ENCODE data around the gene TOPAZ1. TPM values are rescaled to one million over a fixed set of nuclear protein-coding genes. Genes with fewer than 3 reads are reported as not detected.

The TOPAZ1 gene
- total and polyA plus RNA-seq, 2 of the 4 experiments (the other 2 are of a cell fraction): not detected

DNA sequence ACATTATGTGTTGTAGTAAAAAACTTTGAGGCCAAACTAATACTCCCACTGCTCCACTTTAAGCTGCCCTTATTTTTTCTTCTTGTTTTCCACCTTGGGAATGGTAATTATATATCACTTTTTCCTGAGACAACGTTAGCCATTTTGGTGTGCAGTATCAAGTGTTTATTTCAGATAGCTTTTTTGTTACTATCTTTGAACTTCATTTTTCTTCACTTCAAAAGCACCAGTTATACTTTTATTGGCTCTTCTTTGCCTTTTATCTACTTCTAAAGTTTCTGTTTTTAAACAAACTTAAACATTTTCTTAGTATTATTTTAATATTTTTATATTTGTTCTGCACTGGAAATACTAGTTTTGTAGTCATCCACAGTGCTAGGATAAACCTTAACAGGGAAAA, 6.5 kb downstream of the TOPAZ1 start:
- no peak overlapping the region for H4K91ac ChIP-seq (ENCODE audit: insufficient read depth, low read depth, low read length)
- TF ChIP-seq NFE2L2 (IDR thresholded peaks at IDR 0.05; ENCODE audit: low read depth, low read length): no peak
- no peak for TF ChIP-seq RFX5 (IDR thresholded peaks at IDR 0.05; ENCODE audit: low read depth, low read length)
- no peak for TF ChIP-seq CEBPB (IDR thresholded peaks at IDR 0.05; ENCODE audit: low read depth, low read length)
- no peak for TF ChIP-seq POLR2A (IDR thresholded peaks at IDR 0.05; ENCODE audit: low read depth, low read length)
- TF ChIP-seq SMC3 (IDR thresholded peaks at IDR 0.05; ENCODE audit: low read depth, low read length): no peak
- no peak for TF ChIP-seq CHD1 (IDR thresholded peaks at IDR 0.05; ENCODE audit: low read depth, low read length)
- TF ChIP-seq, protein P1, sequence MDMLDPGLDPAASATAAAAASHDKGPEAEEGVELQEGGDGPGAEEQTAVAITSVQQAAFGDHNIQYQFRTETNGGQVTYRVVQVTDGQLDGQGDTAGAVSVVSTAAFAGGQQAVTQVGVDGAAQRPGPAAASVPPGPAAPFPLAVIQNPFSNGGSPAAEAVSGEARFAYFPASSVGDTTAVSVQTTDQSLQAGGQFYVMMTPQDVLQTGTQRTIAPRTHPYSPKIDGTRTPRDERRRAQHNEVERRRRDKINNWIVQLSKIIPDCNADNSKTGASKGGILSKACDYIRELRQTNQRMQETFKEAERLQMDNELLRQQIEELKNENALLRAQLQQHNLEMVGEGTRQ (IDR thresholded peaks at IDR 0.05; ENCODE audit: low read depth, low read length): no peak
- no peak for TF ChIP-seq RCOR1 (IDR thresholded peaks at IDR 0.05; ENCODE audit: insufficient replicate concordance, low read length)
- TF ChIP-seq FOS (IDR thresholded peaks at IDR 0.05; ENCODE audit: low read depth, low read length): no peak
- TF ChIP-seq MXI1 (IDR thresholded peaks at IDR 0.05; ENCODE audit: borderline replicate concordance, low read depth, low read length): no peak
- TF ChIP-seq RAD21 (IDR thresholded peaks at IDR 0.05; ENCODE audit: low read length): no peak
- TF ChIP-seq, protein P2, sequence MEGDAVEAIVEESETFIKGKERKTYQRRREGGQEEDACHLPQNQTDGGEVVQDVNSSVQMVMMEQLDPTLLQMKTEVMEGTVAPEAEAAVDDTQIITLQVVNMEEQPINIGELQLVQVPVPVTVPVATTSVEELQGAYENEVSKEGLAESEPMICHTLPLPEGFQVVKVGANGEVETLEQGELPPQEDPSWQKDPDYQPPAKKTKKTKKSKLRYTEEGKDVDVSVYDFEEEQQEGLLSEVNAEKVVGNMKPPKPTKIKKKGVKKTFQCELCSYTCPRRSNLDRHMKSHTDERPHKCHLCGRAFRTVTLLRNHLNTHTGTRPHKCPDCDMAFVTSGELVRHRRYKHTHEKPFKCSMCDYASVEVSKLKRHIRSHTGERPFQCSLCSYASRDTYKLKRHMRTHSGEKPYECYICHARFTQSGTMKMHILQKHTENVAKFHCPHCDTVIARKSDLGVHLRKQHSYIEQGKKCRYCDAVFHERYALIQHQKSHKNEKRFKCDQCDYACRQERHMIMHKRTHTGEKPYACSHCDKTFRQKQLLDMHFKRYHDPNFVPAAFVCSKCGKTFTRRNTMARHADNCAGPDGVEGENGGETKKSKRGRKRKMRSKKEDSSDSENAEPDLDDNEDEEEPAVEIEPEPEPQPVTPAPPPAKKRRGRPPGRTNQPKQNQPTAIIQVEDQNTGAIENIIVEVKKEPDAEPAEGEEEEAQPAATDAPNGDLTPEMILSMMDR (conservative IDR thresholded peaks at IDR 0.05; ENCODE audit: low read depth, low read length): no peak
- TF ChIP-seq BHLHE40 (IDR thresholded peaks at IDR 0.05; ENCODE audit: low read depth, low read length): no peak
- H2BK120ac ChIP-seq (ENCODE audit: low read depth, low read length): no peak overlapping the region
- in situ Hi-C loops (cut with MboI; ENCODE audit: low sequenced_read_pairs): no loop called here
- H2BK5ac ChIP-seq (ENCODE audit: low read depth, low read length, poor library complexity, severe bottlenecking): no peak overlapping the region
- H3K14ac ChIP-seq (replicated peaks; ENCODE audit: low read depth, low read length): no peak overlapping the region
- H2BK15ac ChIP-seq (ENCODE audit: low read depth, low read length): no peak overlapping the region
- no peak overlapping the region for H4K5ac ChIP-seq (ENCODE audit: low read depth, low read length)
- H2AK5ac ChIP-seq (ENCODE audit: low read depth, low read length): no peak overlapping the region
- ChIA-PET CTCF (no interaction called here), POLR2A (ENCODE audit: unreplicated experiment) (no interaction called here)
- H3K9me3 ChIP-seq (ENCODE audit: control insufficient read depth, insufficient read depth, low read length): no peaks in the 10 kb centered on the region
- H3K4me1 ChIP-seq (ENCODE audit: control insufficient read depth, insufficient read depth, low read length): no peaks in the 10 kb centered on the region
- no peak overlapping the region for H3K4ac ChIP-seq (ENCODE audit: low read depth, low read length)
- H3K27me3 ChIP-seq (ENCODE audit: control insufficient read depth, insufficient read depth, low read length): no peaks in the 10 kb centered on the region
- H3K9ac ChIP-seq (ENCODE audit: low read depth, low read length): no peak overlapping the region
- no peaks in the 10 kb centered on the region for H3K36me3 ChIP-seq (ENCODE audit: control insufficient read depth, insufficient read depth, low read length)
- no peak overlapping the region for H4K8ac ChIP-seq (ENCODE audit: low read depth in 2 of 2, low read length in 2 of 2)
- no peak overlapping the region for H3K4me3 ChIP-seq (ENCODE audit: insufficient read depth, low read depth, low read length)
- no peaks in the 10 kb centered on the region for H3K9me1 ChIP-seq (ENCODE audit: insufficient read depth, low read length)
- H2BK20ac ChIP-seq (ENCODE audit: low read depth, low read length): no peak overlapping the region
- no peak for ATAC-seq (ENCODE audit: low read depth)
- DNase-seq: no peak
- H3K23ac ChIP-seq (ENCODE audit: low read depth, low read length): no peak overlapping the region
- WGBS, 2 experiments (ENCODE audit: extremely low coverage in 2 of 2, insufficient read length in 1 of 2): no CpG with 5 or more reads among the region's 1 CpG
- no peak overlapping the region for H3K56ac ChIP-seq (ENCODE audit: extremely low read depth, insufficient read depth, low read length)
- no peak overlapping the region for H3K27ac ChIP-seq (ENCODE audit: insufficient read depth, low read length)
- H3K79me1 ChIP-seq (ENCODE audit: low read depth in 1 of 2, low read length in 2 of 2): no peaks in the 10 kb centered on the region
- BruUV-seq (replicated peaks): no TSS peak
- H2AFZ ChIP-seq (replicated peaks; ENCODE audit: low read length, poor library complexity): no peak overlapping the region
- H2AK9ac ChIP-seq (replicated peaks; ENCODE audit: low read depth, low read length, poor library complexity): no peak overlapping the region
- dilution Hi-C loops (cut with HindIII; ENCODE audit: low sequenced_read_pairs, unreplicated experiment): no loop called here
- intact Hi-C loops (cut with micrococcal nuclease): no loop called here
- no peaks in the 10 kb centered on the region for H4K20me1 ChIP-seq (ENCODE audit: insufficient read depth, low read length)
- no peak overlapping the region for H3K18ac ChIP-seq (ENCODE audit: low read depth, low read length)
- H3K4me2 ChIP-seq (ENCODE audit: low read depth, low read length): no peak overlapping the region

Data from IMR-90 (cell line).